Measurements from ENCODE around the gene GRIK2. TPM values are rescaled to one million over a fixed set of nuclear protein-coding genes. Genes with fewer than 3 reads are reported as not detected.

Gene GRIK2
- total RNA-seq, 2 donors from 2014 or later: 0.92 to 2.0 TPM

DNA sequence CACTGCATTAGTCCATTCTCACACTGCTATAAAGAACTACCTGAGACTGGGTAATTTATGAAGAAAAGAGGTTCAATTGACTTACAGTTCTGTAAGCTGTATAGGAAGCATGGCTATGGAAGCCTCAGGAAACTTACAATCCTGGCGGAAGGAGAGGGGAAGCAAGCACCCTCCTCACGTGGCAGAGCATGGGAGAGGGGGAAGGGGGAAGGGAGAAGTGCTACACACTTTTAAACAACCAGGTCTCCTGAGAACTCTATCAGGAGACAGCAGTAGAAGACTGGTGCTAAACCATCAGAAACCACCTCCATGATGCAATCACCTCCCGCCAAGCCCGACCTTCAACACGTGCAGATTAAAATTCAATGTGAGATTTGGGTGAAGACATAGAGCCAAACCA, 494.0 kb downstream of the GRIK2 start:
- DNase-seq (ENCODE audit: low spot score) (no peak), ATAC-seq (ENCODE audit: insufficient number of reproducible peaks, low FRiP score, low read depth) (no peak)
- Histone ChIP-seq H3K4me1 (ENCODE audit: control insufficient read depth in 1 of 2, low read depth in 2 of 2) (no peaks in the 10 kb centered on the region), H3K27me3 (replicated peaks; ENCODE audit: insufficient read depth) (no peaks in the 10 kb centered on the region), H3K27ac (no peak overlapping the region), H3K4me3 (no peak overlapping the region), H3K36me3 (no peaks in the 10 kb centered on the region), H3K9me3 (no peaks in the 10 kb centered on the region)
- no peak for TF ChIP-seq CTCF (IDR thresholded peaks at IDR 0.05)

DNA sequence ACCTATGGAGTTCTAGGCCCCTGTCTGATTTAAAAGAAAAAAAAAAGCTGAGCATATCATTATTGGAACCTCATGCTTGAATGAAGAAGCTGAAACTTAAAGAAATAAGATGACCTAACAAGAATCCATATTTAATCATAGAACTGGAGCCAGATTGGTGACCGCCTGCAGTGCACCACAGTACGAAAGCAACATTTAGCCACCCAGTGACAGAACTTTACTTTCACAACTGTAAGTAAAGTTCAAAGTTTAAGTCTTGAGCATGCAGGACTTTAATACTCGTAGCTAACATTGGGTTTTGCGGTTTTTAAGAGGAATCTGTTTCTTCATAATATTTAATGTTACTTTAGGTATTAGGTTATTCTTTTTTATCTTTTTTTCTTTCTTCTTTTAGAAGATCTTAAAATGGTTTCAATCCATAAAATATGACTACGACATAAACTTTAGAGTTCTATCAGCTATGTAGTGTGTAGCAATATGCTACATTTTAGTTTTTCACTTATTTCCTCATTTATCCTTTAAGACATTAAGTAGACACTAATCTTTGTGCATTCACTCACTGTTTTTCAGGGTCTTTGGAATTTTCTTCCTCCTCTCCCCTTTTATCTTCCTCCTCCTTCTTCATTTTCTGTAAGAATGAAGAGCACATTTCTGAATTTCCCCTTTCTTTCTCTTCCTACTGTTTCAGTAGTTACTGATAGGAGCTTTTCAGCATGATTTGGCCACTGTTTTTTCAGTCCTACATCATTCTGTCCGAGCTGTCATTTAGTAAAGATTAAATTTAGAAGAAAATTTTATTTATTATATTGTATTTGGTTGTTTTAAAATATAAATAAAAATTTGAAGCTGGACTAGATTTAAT, 514.1 kb downstream of the GRIK2 start:
- Histone ChIP-seq H3K36me3 (no peaks in the 10 kb centered on the region), H3K4me1 (ENCODE audit: control insufficient read depth in 1 of 2, low read depth in 2 of 2) (no peaks in the 10 kb centered on the region), H3K27me3 (replicated peaks; ENCODE audit: insufficient read depth) (no peaks in the 10 kb centered on the region), H3K9me3 (no peaks in the 10 kb centered on the region), H3K27ac (no peak overlapping the region), H3K4me3 (no peak overlapping the region)
- no peak for TF ChIP-seq CTCF (IDR thresholded peaks at IDR 0.05)
- DNase-seq (ENCODE audit: low spot score) (no peak), ATAC-seq (ENCODE audit: insufficient number of reproducible peaks, low FRiP score, low read depth) (no peak)

DNA sequence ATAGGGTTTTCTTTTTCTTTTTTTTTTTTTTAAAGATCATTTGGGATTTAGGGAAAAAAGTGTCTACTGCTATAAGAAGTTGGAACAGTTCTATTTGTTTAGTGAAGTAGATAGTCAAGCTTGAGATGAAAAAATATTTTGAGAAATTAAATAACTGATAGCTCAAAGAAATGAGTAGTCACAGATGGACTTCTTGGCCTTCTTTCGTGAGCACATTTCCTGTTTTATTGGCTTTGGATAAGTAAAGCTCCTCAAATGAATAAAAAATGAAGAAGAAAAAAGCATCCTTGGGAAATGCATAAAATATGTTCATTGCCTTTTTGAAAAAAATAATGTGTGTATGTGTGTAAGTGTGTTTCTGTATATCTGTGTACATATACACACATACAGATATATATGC, 515.9 kb downstream of the GRIK2 start:
- no peak for ATAC-seq (ENCODE audit: insufficient number of reproducible peaks, low FRiP score, low read depth)
- H3K9me3 ChIP-seq: no peaks in the 10 kb centered on the region
- no peaks in the 10 kb centered on the region for H3K27me3 ChIP-seq (replicated peaks; ENCODE audit: insufficient read depth)
- no peak overlapping the region for H3K4me3 ChIP-seq
- H3K4me1 ChIP-seq (ENCODE audit: control insufficient read depth in 1 of 2, low read depth in 2 of 2): no peaks in the 10 kb centered on the region
- no peak overlapping the region for H3K27ac ChIP-seq
- DNase-seq (ENCODE audit: low spot score): no peak
- H3K36me3 ChIP-seq: no peaks in the 10 kb centered on the region
- no peak for TF ChIP-seq CTCF (IDR thresholded peaks at IDR 0.05)

DNA sequence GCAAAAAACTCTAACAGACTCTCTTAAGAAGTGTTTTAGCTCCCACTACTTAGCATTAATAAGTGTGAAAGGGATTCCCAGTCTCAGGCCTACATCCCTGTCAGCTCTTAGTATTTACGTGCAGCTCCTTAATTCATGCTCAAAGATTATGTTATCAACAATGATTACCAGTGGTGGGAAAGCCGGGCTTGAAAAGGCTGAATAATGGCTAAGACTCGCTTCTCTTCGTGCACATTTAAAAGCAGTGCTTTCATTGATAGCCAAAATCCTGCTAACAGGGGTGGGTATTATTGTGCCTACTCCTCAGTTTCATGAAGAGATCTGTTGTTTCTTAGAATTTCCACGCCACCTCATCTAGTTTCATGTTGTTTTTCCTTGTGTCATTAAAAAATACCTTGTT, 518.8 kb downstream of the GRIK2 start:
- Histone ChIP-seq H3K36me3 (no peaks in the 10 kb centered on the region), H3K27me3 (replicated peaks; ENCODE audit: insufficient read depth) (no peaks in the 10 kb centered on the region), H3K9me3 (no peaks in the 10 kb centered on the region), H3K4me1 (ENCODE audit: control insufficient read depth in 1 of 2, low read depth in 2 of 2) (no peaks in the 10 kb centered on the region), H3K27ac (no peak overlapping the region), H3K4me3 (no peak overlapping the region)
- DNase-seq (ENCODE audit: low spot score) (no peak), ATAC-seq (ENCODE audit: insufficient number of reproducible peaks, low FRiP score, low read depth) (no peak)
- no peak for TF ChIP-seq CTCF (IDR thresholded peaks at IDR 0.05)

GRCh38 chr6:101918471-101918870, 525.0 kb downstream of the GRIK2 start:
- H3K27me3 ChIP-seq (replicated peaks; ENCODE audit: insufficient read depth): no peaks in the 10 kb centered on the region
- no peak for TF ChIP-seq CTCF (IDR thresholded peaks at IDR 0.05)
- no peak overlapping the region for H3K4me3 ChIP-seq
- DNase-seq (ENCODE audit: low spot score) (no peak), ATAC-seq (ENCODE audit: insufficient number of reproducible peaks, low FRiP score, low read depth) (no peak)
- H3K36me3 ChIP-seq: no peaks in the 10 kb centered on the region
- H3K4me1 ChIP-seq (ENCODE audit: control insufficient read depth in 1 of 2, low read depth in 2 of 2): no peaks in the 10 kb centered on the region
- no peaks in the 10 kb centered on the region for H3K9me3 ChIP-seq
- H3K27ac ChIP-seq: no peak overlapping the region
